Measurements from ENCODE around the gene PPP1R3G.

PPP1R3G gene

GRCh38 chr6:5105146-5105545 is 20.0 kb downstream of the PPP1R3G start:
- DNase-seq (ENCODE audit: low read depth, low spot score) = no peak

GRCh38 chr6:5107341-5107740 is 22.2 kb downstream of the PPP1R3G start:
- Histone ChIP-seq H3K4me1 (ENCODE audit: control insufficient read depth, insufficient read depth, low read length) (no peaks in the 10 kb centered on the region), H3K4me3 (ENCODE audit: low read length) (no peak overlapping the region), H3K27ac (ENCODE audit: low read length) (no peak overlapping the region), H3K27me3 (ENCODE audit: control insufficient read depth, insufficient read depth, low read length) (no peaks in the 10 kb centered on the region), H3K36me3 (ENCODE audit: control insufficient read depth, insufficient read depth, low read length) (no peaks in the 10 kb centered on the region), H3K9me3 (ENCODE audit: control insufficient read depth, insufficient read depth, low read length) (no peaks in the 10 kb centered on the region)
- no peak for DNase-seq (ENCODE audit: low read depth, low spot score)
- WGBS (ENCODE audit: insufficient coverage, insufficient read length) = no CpG with 5 or more reads among the region's 10 CpGs

More at GRCh38 chr6:5105146-5105545, 20.0 kb downstream of the PPP1R3G start:
- no peaks in the 10 kb centered on the region for H3K4me1 ChIP-seq (ENCODE audit: control insufficient read depth, insufficient read depth, low read length)
- H3K4me3 ChIP-seq (ENCODE audit: low read length) = no peak overlapping the region
- H3K27ac ChIP-seq (ENCODE audit: low read length) = no peak overlapping the region
- no peaks in the 10 kb centered on the region for H3K27me3 ChIP-seq (ENCODE audit: control insufficient read depth, insufficient read depth, low read length)
- no CpG with 5 or more reads among the region's 10 CpGs for WGBS (ENCODE audit: insufficient coverage, insufficient read length)
- H3K36me3 ChIP-seq (ENCODE audit: control insufficient read depth, insufficient read depth, low read length) = no peaks in the 10 kb centered on the region
- no peaks in the 10 kb centered on the region for H3K9me3 ChIP-seq (ENCODE audit: control insufficient read depth, insufficient read depth, low read length)

- Histone ChIP-seq H3K4me1 (ENCODE audit: control insufficient read depth, insufficient read depth, low read length) (no peaks in the 10 kb centered on the region), H3K9me3 (ENCODE audit: control insufficient read depth, insufficient read depth, low read length) (no peaks in the 10 kb centered on the region), H3K4me3 (ENCODE audit: low read length) (no peak overlapping the region), H3K27me3 (ENCODE audit: control insufficient read depth, insufficient read depth, low read length) (no peaks in the 10 kb centered on the region), H3K27ac (ENCODE audit: low read length) (no peak overlapping the region), H3K36me3 (ENCODE audit: control insufficient read depth, insufficient read depth, low read length) (no peaks in the 10 kb centered on the region)
- WGBS (ENCODE audit: insufficient coverage, insufficient read length) = no CpG with 5 or more reads among the region's 9 CpGs
- DNase-seq (ENCODE audit: low read depth, low spot score) = no peak
Measured at GRCh38 chr6:5108068-5108467, 22.9 kb downstream of the PPP1R3G start.

GRCh38 chr6:5108536-5109150 is 23.5 kb downstream of the PPP1R3G start:
- H3K27me3 ChIP-seq (ENCODE audit: control insufficient read depth, insufficient read depth, low read length) = no peaks in the 10 kb centered on the region
- no peak for DNase-seq (ENCODE audit: low read depth, low spot score)
- no peaks in the 10 kb centered on the region for H3K9me3 ChIP-seq (ENCODE audit: control insufficient read depth, insufficient read depth, low read length)
- H3K36me3 ChIP-seq (ENCODE audit: control insufficient read depth, insufficient read depth, low read length) = no peaks in the 10 kb centered on the region
- no peaks in the 10 kb centered on the region for H3K4me1 ChIP-seq (ENCODE audit: control insufficient read depth, insufficient read depth, low read length)
- no peak overlapping the region for H3K4me3 ChIP-seq (ENCODE audit: low read length)
- no CpG with 5 or more reads among the region's 6 CpGs for WGBS (ENCODE audit: insufficient coverage, insufficient read length)
- H3K27ac ChIP-seq (ENCODE audit: low read length) = no peak overlapping the region

- Histone ChIP-seq H3K27me3 (ENCODE audit: control insufficient read depth, insufficient read depth, low read length) (no peaks in the 10 kb centered on the region), H3K4me3 (ENCODE audit: low read length) (no peak overlapping the region), H3K27ac (ENCODE audit: low read length) (no peak overlapping the region), H3K4me1 (ENCODE audit: control insufficient read depth, insufficient read depth, low read length) (no peaks in the 10 kb centered on the region), H3K36me3 (ENCODE audit: control insufficient read depth, insufficient read depth, low read length) (no peaks in the 10 kb centered on the region), H3K9me3 (ENCODE audit: control insufficient read depth, insufficient read depth, low read length) (no peaks in the 10 kb centered on the region)
- DNase-seq (ENCODE audit: low read depth, low spot score) = no peak
- WGBS (ENCODE audit: insufficient coverage, insufficient read length) = no CpG with 5 or more reads among the region's 10 CpGs
Measured at GRCh38 chr6:5109436-5109835, 24.3 kb downstream of the PPP1R3G start.

- Histone ChIP-seq H3K27me3 (ENCODE audit: control insufficient read depth, insufficient read depth, low read length) (no peaks in the 10 kb centered on the region), H3K4me3 (ENCODE audit: low read length) (no peak overlapping the region), H3K27ac (ENCODE audit: low read length) (no peak overlapping the region), H3K36me3 (ENCODE audit: control insufficient read depth, insufficient read depth, low read length) (no peaks in the 10 kb centered on the region), H3K4me1 (ENCODE audit: control insufficient read depth, insufficient read depth, low read length) (no peaks in the 10 kb centered on the region), H3K9me3 (ENCODE audit: control insufficient read depth, insufficient read depth, low read length) (no peaks in the 10 kb centered on the region)
- DNase-seq (ENCODE audit: low read depth, low spot score) = no peak
- WGBS (ENCODE audit: insufficient coverage, insufficient read length) = no CpG with 5 or more reads among the region's 16 CpGs
Measured at GRCh38 chr6:5110246-5110645, 25.1 kb downstream of the PPP1R3G start.

GRCh38 chr6:5111626-5112025 is 26.5 kb downstream of the PPP1R3G start:
- no peak overlapping the region for H3K4me3 ChIP-seq (ENCODE audit: low read length)
- no peaks in the 10 kb centered on the region for H3K36me3 ChIP-seq (ENCODE audit: control insufficient read depth, insufficient read depth, low read length)
- no peaks in the 10 kb centered on the region for H3K27me3 ChIP-seq (ENCODE audit: control insufficient read depth, insufficient read depth, low read length)
- H3K27ac ChIP-seq (ENCODE audit: low read length) = no peak overlapping the region
- H3K4me1 ChIP-seq (ENCODE audit: control insufficient read depth, insufficient read depth, low read length) = no peaks in the 10 kb centered on the region
- no peak for DNase-seq (ENCODE audit: low read depth, low spot score)
- no CpG with 5 or more reads among the region's 7 CpGs for WGBS (ENCODE audit: insufficient coverage, insufficient read length)
- no peaks in the 10 kb centered on the region for H3K9me3 ChIP-seq (ENCODE audit: control insufficient read depth, insufficient read depth, low read length)

- Histone ChIP-seq H3K9me3 (ENCODE audit: control insufficient read depth, insufficient read depth, low read length) (no peaks in the 10 kb centered on the region), H3K36me3 (ENCODE audit: control insufficient read depth, insufficient read depth, low read length) (no peaks in the 10 kb centered on the region), H3K4me3 (ENCODE audit: low read length) (no peak overlapping the region), H3K27me3 (ENCODE audit: control insufficient read depth, insufficient read depth, low read length) (no peaks in the 10 kb centered on the region), H3K27ac (ENCODE audit: low read length) (no peak overlapping the region), H3K4me1 (ENCODE audit: control insufficient read depth, insufficient read depth, low read length) (no peaks in the 10 kb centered on the region)
- no peak for DNase-seq (ENCODE audit: low read depth, low spot score)
- WGBS (ENCODE audit: insufficient coverage, insufficient read length) = no CpG with 5 or more reads among the region's 17 CpGs
Measured at GRCh38 chr6:5112066-5112799, 27.1 kb downstream of the PPP1R3G start.

- no peak overlapping the region for H3K27ac ChIP-seq (ENCODE audit: low read length)
- H3K27me3 ChIP-seq (ENCODE audit: control insufficient read depth, insufficient read depth, low read length) = no peaks in the 10 kb centered on the region
- no peaks in the 10 kb centered on the region for H3K9me3 ChIP-seq (ENCODE audit: control insufficient read depth, insufficient read depth, low read length)
- no peak overlapping the region for H3K4me3 ChIP-seq (ENCODE audit: low read length)
- no CpG with 5 or more reads among the region's 13 CpGs for WGBS (ENCODE audit: insufficient coverage, insufficient read length)
- no peak for DNase-seq (ENCODE audit: low read depth, low spot score)
- H3K36me3 ChIP-seq (ENCODE audit: control insufficient read depth, insufficient read depth, low read length) = no peaks in the 10 kb centered on the region
- no peaks in the 10 kb centered on the region for H3K4me1 ChIP-seq (ENCODE audit: control insufficient read depth, insufficient read depth, low read length)
Measured at GRCh38 chr6:5113096-5113495, 28.0 kb downstream of the PPP1R3G start.

GRCh38 chr6:5115168-5115567 is 30.0 kb downstream of the PPP1R3G start:
- H3K4me3 ChIP-seq (ENCODE audit: low read length) = no peak overlapping the region
- no peaks in the 10 kb centered on the region for H3K4me1 ChIP-seq (ENCODE audit: control insufficient read depth, insufficient read depth, low read length)
- no peak for DNase-seq (ENCODE audit: low read depth, low spot score)
- no peaks in the 10 kb centered on the region for H3K36me3 ChIP-seq (ENCODE audit: control insufficient read depth, insufficient read depth, low read length)
- H3K27me3 ChIP-seq (ENCODE audit: control insufficient read depth, insufficient read depth, low read length) = no peaks in the 10 kb centered on the region
- WGBS (ENCODE audit: insufficient coverage, insufficient read length) = no CpG with 5 or more reads among the region's 10 CpGs
- H3K9me3 ChIP-seq (ENCODE audit: control insufficient read depth, insufficient read depth, low read length) = no peaks in the 10 kb centered on the region
- no peak overlapping the region for H3K27ac ChIP-seq (ENCODE audit: low read length)
